Heart left ventricle (tissue), 16 donors: Measurements from ENCODE around the gene GPX1. TPM values are rescaled to one million over a fixed set of nuclear protein-coding genes. Genes with fewer than 3 reads are reported as not detected.
A peak's percentile ranks its signal among the peaks of the same experiment; 100 is the strongest.
"Not testable (repeated sequence)": the region's sequence is repeated elsewhere in the genome, so short reads cannot be mapped to it uniquely, and the experiment has no call there.

Experiments used
- ATAC-seq, 4 donors: fragments of 200-7000 bp; cut with Tn5 transposase; one replicate each; pipeline ENCODE4 v1.9.1; 2020 to 2022; ENCODE audit warnings: moderate library complexity in 4 of 4, mild to moderate bottlenecking in 3 of 4, moderate number of reproducible peaks in 1 of 4
- DNase-seq, 5 donors: peaks; one replicate each; pipeline ENCODE4 v3.0.0-alpha.2; 2020
- H3K27ac ChIP-seq, 12 donors: fragments of 200-600 bp; sonication (generic) in 4 of 12; one replicate each; pipeline versions ENCODE4 v1.5.0 to v1.8.0; 2016 to 2022; ENCODE audit warnings: mild to moderate bottlenecking in 2 of 12
- H3K27me3 ChIP-seq, 9 donors: fragments of 200-600 bp; sonication (generic) in 2 of 9; one replicate each; pipeline versions ENCODE4 v1.5.1 to v1.8.0; 2016 to 2022; ENCODE audit warnings: mild to moderate bottlenecking in 3 of 9
- H3K36me3 ChIP-seq, 9 donors: fragments of 200-600 bp; sonication (generic) in 2 of 9; one replicate each; pipeline versions ENCODE4 v1.5.0 to v1.8.0; 2018 to 2022; ENCODE audit warnings: mild to moderate bottlenecking in 2 of 9
- H3K4me1 ChIP-seq, 12 donors: fragments of 200-600 bp; sonication (generic) in 4 of 12; one replicate each; pipeline versions ENCODE4 v1.5.0 to v1.8.0; 2016 to 2022; ENCODE audit warnings: mild to moderate bottlenecking in 3 of 12
- H3K4me3 ChIP-seq, 12 donors: fragments of 200-600 bp; sonication (generic) in 4 of 12; one replicate each; pipeline versions ENCODE4 v1.5.0 to v1.8.0; 2017 to 2022; ENCODE audit warnings: mild to moderate bottlenecking in 9 of 12, moderate library complexity in 4 of 12
- H3K9me3 ChIP-seq, 12 donors: fragments of 200-600 bp; sonication (generic) in 4 of 12; one replicate each; pipeline versions ENCODE4 v1.5.0 to v1.8.0; 2016 to 2022; ENCODE audit warnings: mild to moderate bottlenecking in 1 of 12
- CTCF ChIP-seq, 12 donors: fragments of 200-600 bp; sonication (generic) in 4 of 12; IDR thresholded peaks; one replicate each; pipeline versions ENCODE4 v1.5.0 to v1.8.0; 2018 to 2022; ENCODE audit warnings: antibody characterized with exemption in 12 of 12, mild to moderate bottlenecking in 5 of 12
- POLR2A ChIP-seq, 2 donors: fragments of 450-650 bp; IDR thresholded peaks; one replicate each; pipeline ENCODE4 v1.6.1; 2017; ENCODE audit warnings: antibody characterized with exemption in 2 of 2, mild to moderate bottlenecking in 2 of 2, moderate library complexity in 2 of 2
- WGBS, 4 donors: extraction: QIAGEN DNeasy Blood & Tissue Kit in 2 of 4; methylation state at CpG; one replicate each; pipeline versions ENCODE4 v1.1.5 to v1.1.7; 2013 to 2018; 5-methylcytosine and 5-hydroxymethylcytosine counted together
- intact Hi-C, 10 donors: fragments of 100-400 bp; cut with DNase I; formaldehyde crosslinking; loops; one replicate each; pipeline versions ENCODE4 v1.11.1 to v1.14.2; 2022
- polyA plus RNA-seq, 2 donors: library from polyadenylated mRNA; stranded (reverse); fragments of 200-250 nt; gene quantifications; one replicate each; pipeline ENCODE4 v1.2.3, GENCODE V29; 2013
- total RNA-seq, 9 donors: library from RNA; depleted of rRNA in 2 of 9; stranded (reverse); fragments of >200 nt in 2 of 9; fragmentation: NEBNext Ultra II Directional in 3 of 9; extraction: Animal tissue kit (Norgen Biotek cat#: 25700) in 3 of 9; gene quantifications; one replicate each; pipeline versions ENCODE4 v1.1.0 to v1.2.4, GENCODE V29; 2016 to 2023
- donor health status: ischemic (EF 13 %, LVEDD 7.1; RV severe dilation, severe dysfunction).
- donor health status: healthy with polysubstance abuse.
- donor health status: DM: no; HTN: yes; CAD: no.
- donor health status: DM: no; HTN: no; CAD: no.
- donor health status: ischemic (EF 25% LVEDD 6.9; RV normal size, moderate dysfunction).
- donor health status: ischemic (EF 25% LVEDD 5.7; RV mildly dilated, moderate dysfunction).
- donor health status: healthy.
- donor health status: DM: yes; HTN: yes; CAD: no.
- donor health status: ischemic (EF 35%, LVEDD 5.7; RV mildly dilated, moderate dysfunction).
- donor health status: nonischemic (EF 11% LVEDD 7.7; RV severe dilation, severe dysfunction).
- donor health status: DM: yes; HTN: yes; CAD: no.
- donor health status: PGD.
- donor health status: ischemic (EF 29% LVEDD 5.4; RV normal size, mild dysfunction).
- donor health status: nonischemic (EF 23%, LVEDD 6.1; RV moderate dilation, normal function).

Gene GPX1
- total and polyA plus RNA-seq, 11 donors: 86.3 to 341 (median 154) TPM

DNA sequence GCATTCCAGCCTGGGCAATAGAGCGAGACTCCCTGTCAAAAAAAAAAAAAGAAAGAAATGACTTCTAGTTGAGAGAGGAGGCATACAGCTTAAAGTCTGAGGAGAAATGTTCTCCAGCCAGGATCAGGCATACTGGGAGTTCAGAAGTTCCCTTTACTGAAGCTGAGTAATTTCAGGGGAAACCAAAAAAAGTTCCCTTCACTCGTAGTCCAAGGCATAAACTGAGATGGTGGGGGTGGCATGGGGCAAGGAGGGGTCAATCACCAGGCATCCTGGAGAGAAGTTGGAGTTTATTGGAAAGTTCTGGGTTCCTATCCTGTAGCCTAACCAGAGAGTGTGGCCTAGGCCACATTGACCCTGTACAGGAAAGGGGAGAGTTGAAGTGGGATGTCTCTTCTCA, 5.9 kb downstream of the GPX1 start:
- Histone ChIP-seq H3K9me3 (no peaks in the 10 kb centered on the region), H3K4me3 (peak overlapping the region in 1 of 12 donors; percentile 15), H3K36me3 (peaks cover 0 to 22% (median 6%) of the 10 kb centered on the region in 9 donors), H3K4me1 (peaks cover 0 to 85% (median 13%) of the 10 kb centered on the region in 12 donors), H3K27me3 (no peaks in the 10 kb centered on the region), H3K27ac (peak overlapping the region in 5 of 12 donors; percentile 22 to 90 (median 40))
- TF ChIP-seq CTCF (IDR thresholded peaks at IDR 0.05): no peak
- no peak for TF ChIP-seq POLR2A (IDR thresholded peaks at IDR 0.05)
- ATAC-seq (no peak), DNase-seq (no peak)
- WGBS, 4 donors: 81 to 91% (median 85%) methylated on average over 2 of the region's 2 CpGs
- intact Hi-C loops: loop anchor here in 1 of 10 donors (10.0 kb wide), 1 partner anchor 73 kb away; the partner anchor contains the start of genes AMT and NICN1

DNA sequence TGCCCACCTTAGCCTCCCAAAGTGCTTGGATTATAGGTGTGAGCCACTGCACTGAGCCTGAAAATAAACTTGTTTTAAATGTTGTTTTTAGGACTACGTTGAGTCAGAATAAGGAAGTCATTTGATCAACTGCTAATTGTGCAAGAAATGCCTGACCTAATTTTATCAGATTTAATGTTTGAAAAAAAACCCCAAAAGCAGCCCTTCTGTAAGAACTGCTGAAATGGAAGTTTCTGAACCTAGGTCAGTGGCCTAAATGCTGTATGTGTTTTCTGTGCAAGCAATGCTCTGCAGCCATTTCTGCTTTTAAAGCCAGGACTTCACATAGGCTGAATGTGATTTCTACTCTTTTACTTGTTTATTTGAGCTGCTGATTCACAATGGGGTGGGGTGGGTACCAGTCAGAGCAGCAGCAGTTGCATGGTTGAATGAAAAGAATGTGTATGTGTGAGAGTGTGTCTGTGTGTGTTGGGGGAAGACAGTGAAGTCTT, 6.6 kb downstream of the GPX1 start:
- ATAC-seq (peak in 3 of 4 donors; percentile 6 to 22 (median 9)), DNase-seq (no peak)
- no peak overlapping the region for H3K4me3 ChIP-seq
- no peaks in the 10 kb centered on the region for H3K27me3 ChIP-seq
- WGBS, 4 donors: 60 to 79% (median 66%) methylated on average over 1 of the region's 1 CpG
- peak overlapping the region in 6 of 12 donors; percentile 22 to 90 (median 32) for H3K27ac ChIP-seq
- TF ChIP-seq POLR2A (IDR thresholded peaks at IDR 0.05) (no peak), CTCF (IDR thresholded peaks at IDR 0.05) (no peak)
- H3K36me3 ChIP-seq: peaks cover 0 to 18% (median 6%) of the 10 kb centered on the region in 9 donors
- peaks cover 0 to 87% (median 7%) of the 10 kb centered on the region in 12 donors for H3K4me1 ChIP-seq
- intact Hi-C loops: loop anchor here in 1 of 10 donors (10.0 kb wide), 1 partner anchor 73 kb away; the partner anchor contains the start of genes AMT and NICN1
- H3K9me3 ChIP-seq: no peaks in the 10 kb centered on the region

GRCh38 chr3:49349348-49350114, 8.6 kb downstream of the GPX1 start:
- 62 to 69% (median 65%) methylated on average over 3 of the region's 3 CpGs for WGBS, 4 donors
- H3K9me3 ChIP-seq: no peaks in the 10 kb centered on the region
- no peak overlapping the region for H3K27ac ChIP-seq
- H3K36me3 ChIP-seq: no peaks in the 10 kb centered on the region
- no peaks in the 10 kb centered on the region for H3K27me3 ChIP-seq
- no peak for TF ChIP-seq POLR2A (IDR thresholded peaks at IDR 0.05)
- no peak for TF ChIP-seq CTCF (IDR thresholded peaks at IDR 0.05)
- H3K4me1 ChIP-seq: peaks cover 0 to 87% (median 5%) of the 10 kb centered on the region in 12 donors
- ATAC-seq (no peak), DNase-seq (no peak)
- no peak overlapping the region for H3K4me3 ChIP-seq
- intact Hi-C loops: loop anchor here in 2 of 10 donors (5.0 to 10.0 kb wide), 2 partner anchors 75 to 98 kb away; partner anchors contain the start of genes AMT (in 1 of the 2) and NICN1 (in 1 of the 2)

DNA sequence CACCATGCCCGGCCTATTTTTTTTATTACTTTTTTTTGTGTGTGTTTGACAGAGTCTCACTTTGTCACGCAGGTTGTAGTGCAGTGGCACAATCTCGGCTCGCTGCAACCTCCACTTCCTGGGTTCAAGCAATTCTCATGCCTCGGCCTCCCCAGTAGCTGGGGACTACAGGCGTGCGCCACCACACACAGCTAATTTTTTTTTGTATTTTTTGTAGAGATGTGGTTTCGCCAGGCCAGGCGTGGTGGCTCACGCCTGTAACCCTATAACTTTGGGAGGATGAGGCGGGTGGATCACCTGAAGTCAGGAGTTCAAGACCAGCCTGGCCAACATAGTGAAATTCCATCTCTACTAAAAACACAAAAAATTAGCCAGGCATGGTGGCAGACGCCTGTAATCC, 9.8 kb downstream of the GPX1 start:
- intact Hi-C loops: loop anchor here in 1 of 10 donors (5.0 kb wide), 1 partner anchor 99 kb away; no protein-coding TSS in a partner anchor
- not testable (repeated sequence) for H3K4me3 ChIP-seq, DNase-seq, H3K36me3 ChIP-seq, H3K9me3 ChIP-seq, ATAC-seq, H3K27me3 ChIP-seq
- WGBS, 4 donors: 88 to 97% (median 94%) methylated on average over 12 of the region's 12 CpGs
- Histone ChIP-seq H3K27ac (peak overlapping the region in 1 of 12 donors; percentile 94), H3K4me1 (peaks cover 0 to 94% (median 5%) of the 10 kb centered on the region in 12 donors)
